ENCODE measurements around the gene SYNDIG1L. TPM values are rescaled to one million over a fixed set of nuclear protein-coding genes. Genes with fewer than 3 reads are reported as not detected.

SYNDIG1L gene
- total RNA-seq, 2 experiments from 2014 or later: not detected

- TF ChIP-seq CTCF (IDR thresholded peaks at IDR 0.05): no peak
- POLR2A ChIA-PET: no interaction called here
- ATAC-seq (ENCODE audit: poor library complexity) (no peak), DNase-seq (no peak)
- Histone ChIP-seq H3K27ac (ENCODE audit: low read depth in 1 of 2, low read length in 2 of 2) (no peak overlapping the region), H3K4me3 (ENCODE audit: low read length) (no peak overlapping the region), H3K4me1 (ENCODE audit: insufficient read depth, low read length) (no peaks in the 10 kb centered on the region), H3K27me3 (ENCODE audit: control insufficient read depth in 1 of 2, insufficient read depth in 2 of 2, low read length in 2 of 2) (no peaks in the 10 kb centered on the region), H3K9me3 (ENCODE audit: control insufficient read depth in 1 of 2, insufficient read depth in 1 of 2, low read length in 2 of 2) (peaks cover 0 to 4% of the 10 kb centered on the region in 2 experiments), H3K36me3 (ENCODE audit: insufficient read depth, low read length) (no peaks in the 10 kb centered on the region)
- H3K4me3 Mint-ChIP-seq: no peak overlapping the region
- CTCF ChIA-PET: no interaction called here
- no peak overlapping the region for H3K27ac Mint-ChIP-seq
- no peaks in the 10 kb centered on the region for H3K4me1 Mint-ChIP-seq (ENCODE audit: low read depth)
- H3K36me3 Mint-ChIP-seq (ENCODE audit: low read depth): no peaks in the 10 kb centered on the region
- H3K9me3 Mint-ChIP-seq: no peaks in the 10 kb centered on the region
- H3K27me3 Mint-ChIP-seq: peaks cover 6% of the 10 kb centered on the region
- intact Hi-C loops (cut with DNase I, micrococcal nuclease): no loop called here
These were observed 69.0 kb downstream of the SYNDIG1L start for GRCh38 chr14:74356892-74357575.

Other genes with a start within 250 kb of the SYNDIG1L start
- not detected for gene VSX2, start 186.8 kb downstream of the SYNDIG1L start, total RNA-seq
- 10 to 100 TPM; 59.6 to 63.0 TPM for gene ABCD4, start 123.3 kb downstream of the SYNDIG1L start, total RNA-seq
- gene VRTN, start 77.7 kb downstream of the SYNDIG1L start, total RNA-seq: not detected
- gene NPC2, start 67.1 kb upstream of the SYNDIG1L start, total RNA-seq: 10 to 100 TPM; 32.5 to 36.8 TPM
- gene ISCA2, start 67.6 kb upstream of the SYNDIG1L start, total RNA-seq: 10 to 100 TPM; 22.5 to 23.7 TPM
- gene LTBP2, start 186.0 kb upstream of the SYNDIG1L start, total RNA-seq: under 1 TPM; 0.45 to 0.47 TPM

Measured in CD4-positive, alpha-beta T cell (primary cell).